Peyer's patch (tissue), 4 donors: ENCODE results near the gene ELL.

Experiments
- POLR2A ChIP-seq, 2 donors: fragments of 450-650 bp; IDR thresholded peaks; one replicate each; pipeline ENCODE4 v1.5.1; 2017; ENCODE audit warnings: antibody characterized with exemption in 2 of 2, mild to moderate bottlenecking in 2 of 2, moderate library complexity in 2 of 2
- TF ChIP-seq, protein P1 (sequence below), 6 experiments: fragments of 450-650 bp in 4 of 6; fragments of 200-600 bp in 2 of 6; sonication (generic) in 1 of 6; IDR thresholded peaks; one replicate each; pipeline ENCODE4 v1.5.1; 2017 to 2019; ENCODE audit warnings: antibody characterized with exemption in 6 of 6, mild to moderate bottlenecking in 3 of 6, moderate library complexity in 1 of 6

DNA sequence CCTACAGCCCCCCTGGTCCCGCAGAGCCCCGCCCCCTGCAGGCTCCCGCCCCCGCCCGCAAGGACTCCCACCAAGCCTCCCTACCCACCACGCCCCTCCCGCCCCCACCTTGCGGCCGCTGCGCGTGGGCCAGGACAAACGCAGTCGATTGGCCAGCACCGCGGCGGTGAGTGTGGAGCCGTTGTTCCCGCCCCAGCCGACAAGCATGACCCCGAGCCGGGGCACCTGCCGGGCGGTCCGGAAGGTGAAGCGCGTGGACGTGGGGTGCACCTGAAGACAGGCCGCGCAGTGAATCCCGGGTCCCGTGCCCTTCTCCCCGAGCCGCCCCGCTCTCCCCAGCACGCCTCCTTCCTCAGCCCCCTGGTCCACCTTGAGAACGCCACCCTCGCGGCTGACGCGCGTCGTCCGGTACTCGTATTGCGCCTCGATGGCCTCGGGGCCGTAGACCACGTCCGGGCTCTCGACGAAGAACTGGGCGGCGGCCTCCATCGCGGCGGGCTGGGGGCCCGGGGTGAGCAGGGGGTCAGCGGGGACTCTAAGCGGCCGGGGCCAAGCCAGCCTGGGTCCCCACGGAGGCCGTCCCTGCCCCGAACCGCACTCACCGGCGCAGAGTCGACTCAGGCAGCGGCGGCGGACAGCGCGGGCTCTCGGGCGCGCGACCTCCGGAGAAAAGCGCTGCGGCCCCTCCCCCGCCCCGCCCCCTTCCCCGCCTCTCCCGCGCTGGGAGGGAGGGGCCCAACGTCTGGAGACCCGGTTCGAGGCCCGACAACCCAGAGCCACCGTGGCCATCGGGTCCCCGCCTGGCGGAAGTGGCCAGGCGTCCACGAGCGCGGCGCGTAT, 84.2 kb downstream of the ELL start, which contains the start of gene ISYNA1:
- TF ChIP-seq, protein P1, sequence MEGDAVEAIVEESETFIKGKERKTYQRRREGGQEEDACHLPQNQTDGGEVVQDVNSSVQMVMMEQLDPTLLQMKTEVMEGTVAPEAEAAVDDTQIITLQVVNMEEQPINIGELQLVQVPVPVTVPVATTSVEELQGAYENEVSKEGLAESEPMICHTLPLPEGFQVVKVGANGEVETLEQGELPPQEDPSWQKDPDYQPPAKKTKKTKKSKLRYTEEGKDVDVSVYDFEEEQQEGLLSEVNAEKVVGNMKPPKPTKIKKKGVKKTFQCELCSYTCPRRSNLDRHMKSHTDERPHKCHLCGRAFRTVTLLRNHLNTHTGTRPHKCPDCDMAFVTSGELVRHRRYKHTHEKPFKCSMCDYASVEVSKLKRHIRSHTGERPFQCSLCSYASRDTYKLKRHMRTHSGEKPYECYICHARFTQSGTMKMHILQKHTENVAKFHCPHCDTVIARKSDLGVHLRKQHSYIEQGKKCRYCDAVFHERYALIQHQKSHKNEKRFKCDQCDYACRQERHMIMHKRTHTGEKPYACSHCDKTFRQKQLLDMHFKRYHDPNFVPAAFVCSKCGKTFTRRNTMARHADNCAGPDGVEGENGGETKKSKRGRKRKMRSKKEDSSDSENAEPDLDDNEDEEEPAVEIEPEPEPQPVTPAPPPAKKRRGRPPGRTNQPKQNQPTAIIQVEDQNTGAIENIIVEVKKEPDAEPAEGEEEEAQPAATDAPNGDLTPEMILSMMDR (IDR thresholded peaks at IDR 0.05) = no peak
- TF ChIP-seq POLR2A (IDR thresholded peaks at IDR 0.05) = no peak
